ENCODE results near the gene TWIST2. TPM values are rescaled to one million over a fixed set of nuclear protein-coding genes. Genes with fewer than 3 reads are reported as not detected.

TWIST2 gene
- total and polyA plus RNA-seq, 9 of the 15 experiments (the other 6 are each of a cell fraction or from before 2014, with no cell fraction given) = not detected

DNA sequence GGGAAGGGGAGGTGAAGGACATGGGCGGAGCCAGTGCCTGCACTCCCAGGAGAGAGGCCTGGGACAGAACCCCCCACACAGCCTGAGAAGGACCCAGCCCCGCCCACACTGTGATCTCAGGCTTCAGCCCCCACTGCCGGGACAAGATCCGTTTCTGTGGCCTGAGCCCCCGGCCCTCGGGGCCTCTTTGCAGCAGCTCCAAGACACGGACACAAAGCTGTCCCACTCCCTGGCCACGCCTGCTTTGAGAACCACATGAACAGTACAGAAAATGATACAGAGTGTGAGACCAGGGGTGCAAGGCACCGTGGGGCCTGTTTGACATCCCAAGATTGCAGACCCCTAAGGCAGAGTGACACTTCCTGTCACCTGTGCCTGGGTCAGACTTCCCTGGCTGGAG, 74.5 kb downstream of the TWIST2 start:
- no peak overlapping the region for H3K4me2 ChIP-seq (ENCODE audit: insufficient read depth, low read length)
- POLR2A ChIA-PET = no interaction called here
- H3K27me3 ChIP-seq (ENCODE audit: control insufficient read depth in 2 of 2, insufficient read depth in 2 of 2, low read length in 2 of 2) = peaks cover 0 to 24% of the 10 kb centered on the region in 2 experiments; a peak in 2 of 5 replicates
- no peak for ATAC-seq
- intact Hi-C loops (cut with micrococcal nuclease) (no loop called here), in situ Hi-C loops (cut with MboI) (no loop called here)
- H3K79me2 ChIP-seq (ENCODE audit: control insufficient read depth, insufficient read depth, low read length) = no peaks in the 10 kb centered on the region
- no peaks in the 10 kb centered on the region for H3K9me3 ChIP-seq (replicated peaks; ENCODE audit: control insufficient read depth, insufficient read depth, low read depth, low read length)
- H3K36me3 ChIP-seq (ENCODE audit: control insufficient read depth, insufficient read depth, low read length) = no peaks in the 10 kb centered on the region
- no peak overlapping the region for H2AFZ ChIP-seq (ENCODE audit: low read depth, low read length)
- no peak overlapping the region for H3K4me3 ChIP-seq
- CTCF ChIA-PET (ENCODE audit: low intra/inter-chr PET ratio) = no interaction called here
- no peak overlapping the region for H3K9ac ChIP-seq (ENCODE audit: insufficient read depth in 1 of 2, low read depth in 2 of 2, low read length in 2 of 2)
- no peaks in the 10 kb centered on the region for H4K20me1 ChIP-seq (replicated peaks; ENCODE audit: control insufficient read depth, insufficient read depth, low read length)
- FAIRE-seq = no peak
- no peaks in the 10 kb centered on the region for H3K4me1 ChIP-seq (replicated peaks in 1 of 2; ENCODE audit: control insufficient read depth in 2 of 2, insufficient read depth in 2 of 2, low read length in 2 of 2)
- H3K27ac ChIP-seq (ENCODE audit: extremely low read depth, low read depth, low read length) = no peak overlapping the region
- DNase-seq (ENCODE audit: extremely low read depth in 1 of 4, low spot score in 3 of 4) = no peak
- WGBS (ENCODE audit: insufficient coverage, low coverage, missing lambda C conversion rate) = 3% methylated on average over 4 of the region's 9 CpGs
- TF ChIP-seq ARNT (IDR thresholded peaks at IDR 0.05) = no peak
- TF ChIP-seq, protein P1, sequence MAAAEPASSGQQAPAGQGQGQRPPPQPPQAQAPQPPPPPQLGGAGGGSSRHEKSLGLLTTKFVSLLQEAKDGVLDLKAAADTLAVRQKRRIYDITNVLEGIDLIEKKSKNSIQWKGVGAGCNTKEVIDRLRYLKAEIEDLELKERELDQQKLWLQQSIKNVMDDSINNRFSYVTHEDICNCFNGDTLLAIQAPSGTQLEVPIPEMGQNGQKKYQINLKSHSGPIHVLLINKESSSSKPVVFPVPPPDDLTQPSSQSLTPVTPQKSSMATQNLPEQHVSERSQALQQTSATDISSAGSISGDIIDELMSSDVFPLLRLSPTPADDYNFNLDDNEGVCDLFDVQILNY (CRISPR knock-in tag; IDR thresholded peaks at IDR 0.05) = no peak
- no peak for TF ChIP-seq ZNF778 (CRISPR knock-in tag; IDR thresholded peaks at IDR 0.05)
- TF ChIP-seq HDAC6 (IDR thresholded peaks at IDR 0.05; ENCODE audit: low read depth, low read length) = no peak
- no peak for TF ChIP-seq FUS (optimal IDR thresholded peaks at IDR 0.05; ENCODE audit: low read depth, low read length)
- TF ChIP-seq HDAC1 (IDR thresholded peaks at IDR 0.05) = no peak
- TF ChIP-seq, protein P2, sequence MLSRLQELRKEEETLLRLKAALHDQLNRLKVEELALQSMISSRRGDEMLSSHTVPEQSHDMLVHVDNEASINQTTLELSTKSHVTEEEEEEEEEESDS (CRISPR knock-in tag; IDR thresholded peaks at IDR 0.05) = no peak
- TF ChIP-seq, protein P3, sequence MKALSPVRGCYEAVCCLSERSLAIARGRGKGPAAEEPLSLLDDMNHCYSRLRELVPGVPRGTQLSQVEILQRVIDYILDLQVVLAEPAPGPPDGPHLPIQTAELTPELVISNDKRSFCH (CRISPR knock-in tag; IDR thresholded peaks at IDR 0.05) = no peak
- TF ChIP-seq, protein P3 (tag; IDR thresholded peaks at IDR 0.05) = no peak
- no peak for TF ChIP-seq OTX1 (CRISPR knock-in tag; IDR thresholded peaks at IDR 0.05)
- TF ChIP-seq HMGN3 (IDR thresholded peaks at IDR 0.05; ENCODE audit: borderline replicate concordance, extremely low read depth, insufficient read length, low read depth, low read length) = no peak
- TF ChIP-seq ZNF41 (CRISPR knock-in tag; conservative IDR thresholded peaks at IDR 0.05) = no peak
- TF ChIP-seq ZBTB7A (IDR thresholded peaks at IDR 0.05; ENCODE audit: borderline replicate concordance, control insufficient read depth, low read depth, low read length) = no peak
- TF ChIP-seq SMAD1 (IDR thresholded peaks at IDR 0.05; ENCODE audit: low read depth, low read length, partially characterized antibody) = no peak
- TF ChIP-seq NFE2L1 (tag; IDR thresholded peaks at IDR 0.05; ENCODE audit: borderline replicate concordance, low read depth) = no peak
- no peak for TF ChIP-seq ZNF717 (CRISPR knock-in tag; IDR thresholded peaks at IDR 0.05)
- no peak for TF ChIP-seq SIRT6 (IDR thresholded peaks at IDR 0.05; ENCODE audit: low read depth, low read length)
- no peak for TF ChIP-seq USF2 (CRISPR knock-in tag; IDR thresholded peaks at IDR 0.05)
- TF ChIP-seq NFATC3 (IDR thresholded peaks at IDR 0.05) = no peak
- no peak for TF ChIP-seq EGR1 (conservative IDR thresholded peaks at IDR 0.05)
- no TSS peak for BruUV-seq (replicated peaks)
- no peaks in the 10 kb centered on the region for H3K9me1 ChIP-seq (ENCODE audit: control insufficient read depth, insufficient read depth, low read length)

Data from K562 (cell line).